D721Med (cell line): ENCODE results near the gene C2.

Experiments
- DNase-seq: peaks from one replicate; pipeline ENCODE4 v3.0.0; 2011; ENCODE audit warnings: low spot score; ENCODE audit not compliant: insufficient read length
- FAIRE-seq: peaks from 2 replicates; lab custom pipeline; 2011; peaks lifted over from hg19 to GRCh38; lab: Jason Lieb, UNC
- CTCF ChIP-seq: IDR thresholded peaks from 2 replicates; pipeline ENCODE4 v1.5.1; 2012; ENCODE audit warnings: mild to moderate bottlenecking, control low read depth; ENCODE audit not compliant: insufficient read depth; ENCODE audit errors: missing control alignments

Gene C2

GRCh38 chr6:31967926-31968320 lies 40.4 kb downstream of the C2 start:
- TF ChIP-seq CTCF, result no peak
- DNase-seq (no peak), FAIRE-seq (no peak)

- FAIRE-seq (no peak), DNase-seq (no peak)
- TF ChIP-seq CTCF, result no peak
Measured at GRCh38 chr6:31968326-31968725, 40.8 kb downstream of the C2 start.

- TF ChIP-seq CTCF, result no peak
- DNase-seq (no peak), FAIRE-seq (no peak)
Measured at GRCh38 chr6:31968791-31969711, 41.5 kb downstream of the C2 start.

GRCh38 chr6:31969712-31970603 lies 42.4 kb downstream of the C2 start:
- FAIRE-seq (no peak), DNase-seq (no peak)
- no peak for TF ChIP-seq CTCF

- FAIRE-seq (no peak), DNase-seq (no peak)
- no peak for TF ChIP-seq CTCF
Measured at GRCh38 chr6:31970604-31971271, 43.2 kb downstream of the C2 start.

- DNase-seq (no peak), FAIRE-seq (no peak)
- TF ChIP-seq CTCF, result no peak
Measured at GRCh38 chr6:31971279-31971992, 43.9 kb downstream of the C2 start.
